ENCODE measurements around the gene MPI.

The MPI gene

GRCh38 chr15:74937272-74937589 lies 47.4 kb downstream of the MPI start:
- DNase-seq, result no peak

- peak; percentile 94 for DNase-seq
Measured at GRCh38 chr15:74937590-74938371, 47.9 kb downstream of the MPI start, which contains the start of gene COX5A. COX5A (minus strand) TSS chr15:74938073; CDS start chr15:74938014, 59 bp downstream.

GRCh38 chr15:74950078-74950908 lies 60.5 kb downstream of the MPI start:
- peak; percentile 82 for DNase-seq

- no peak for DNase-seq
Measured at GRCh38 chr15:74951006-74951405, 61.2 kb downstream of the MPI start.

All from CD4-positive, alpha-beta T cell treated with Interleukin-12 subunit alpha and Interleukin-12 subunit beta, for 1 hour (primary cell).